ENCODE data around the gene PAK4.

PAK4 gene

DNA sequence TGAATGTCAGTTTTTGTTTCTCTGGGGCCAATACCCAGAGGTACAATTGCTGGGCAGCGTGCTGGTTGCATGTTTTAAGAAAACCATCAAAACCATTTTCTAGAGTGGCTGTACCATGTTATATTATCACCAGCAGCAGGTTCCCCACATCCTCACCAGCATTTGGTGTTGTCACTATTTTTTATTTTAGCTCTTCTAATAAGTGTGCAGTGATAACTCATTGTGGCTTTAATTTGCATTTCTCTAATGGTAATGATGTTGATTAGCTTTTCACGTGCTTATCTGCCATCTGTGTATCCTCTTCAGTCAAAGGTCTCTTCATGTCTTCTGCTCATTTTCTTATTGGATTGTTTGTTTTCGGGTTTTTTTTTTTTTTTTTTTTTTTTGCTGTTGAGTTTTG is 21.9 kb downstream of the PAK4 start:
- no peak for DNase-seq

DNA sequence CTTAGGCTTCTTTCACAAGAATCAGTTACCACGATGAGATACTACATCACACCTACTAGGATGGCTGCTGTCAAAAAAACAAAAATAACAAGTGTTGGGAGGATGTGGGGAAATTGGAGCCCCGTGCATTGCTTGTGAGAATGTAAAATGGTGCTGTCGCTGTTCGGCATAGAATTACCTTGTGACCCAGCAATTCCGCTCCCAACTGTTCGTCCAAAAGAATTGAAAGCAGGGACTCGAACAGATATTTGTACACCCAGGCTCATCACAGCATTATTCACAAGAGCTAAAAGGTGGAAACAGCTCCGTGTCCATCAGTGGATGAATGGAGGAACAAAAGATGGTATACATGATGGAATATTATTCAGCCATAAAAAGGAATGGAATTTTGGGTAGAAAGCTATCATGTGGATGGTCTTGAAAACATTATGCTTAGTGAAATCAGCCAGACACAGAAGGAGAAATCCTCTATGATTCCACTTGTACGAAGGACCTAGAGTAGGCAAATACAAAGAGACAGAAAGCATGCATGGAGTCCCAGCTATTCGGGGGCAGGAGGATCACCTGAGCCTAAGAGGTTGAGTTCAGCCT is 23.4 kb downstream of the PAK4 start:
- no peak for DNase-seq

DNA sequence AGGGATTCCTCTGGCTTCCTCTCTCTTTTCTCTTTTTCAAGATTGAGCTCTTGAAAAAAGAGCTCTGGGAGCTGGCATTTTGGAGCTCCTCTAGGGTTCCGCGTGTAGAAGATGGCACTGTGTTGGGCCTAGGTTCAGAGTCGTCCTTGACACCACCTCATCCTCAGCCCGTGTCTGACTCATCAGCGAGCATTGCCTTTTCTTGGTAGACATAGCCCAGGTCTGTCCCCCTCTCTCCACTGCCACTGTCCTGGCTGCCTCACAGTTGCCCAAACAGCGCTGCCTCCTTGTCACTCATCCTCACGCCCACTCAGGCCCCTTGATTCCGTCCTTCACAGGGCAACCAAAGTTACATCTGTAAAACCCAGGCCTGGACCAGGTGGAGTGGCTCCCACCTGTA is 24.6 kb downstream of the PAK4 start:
- no peak for DNase-seq

DNA sequence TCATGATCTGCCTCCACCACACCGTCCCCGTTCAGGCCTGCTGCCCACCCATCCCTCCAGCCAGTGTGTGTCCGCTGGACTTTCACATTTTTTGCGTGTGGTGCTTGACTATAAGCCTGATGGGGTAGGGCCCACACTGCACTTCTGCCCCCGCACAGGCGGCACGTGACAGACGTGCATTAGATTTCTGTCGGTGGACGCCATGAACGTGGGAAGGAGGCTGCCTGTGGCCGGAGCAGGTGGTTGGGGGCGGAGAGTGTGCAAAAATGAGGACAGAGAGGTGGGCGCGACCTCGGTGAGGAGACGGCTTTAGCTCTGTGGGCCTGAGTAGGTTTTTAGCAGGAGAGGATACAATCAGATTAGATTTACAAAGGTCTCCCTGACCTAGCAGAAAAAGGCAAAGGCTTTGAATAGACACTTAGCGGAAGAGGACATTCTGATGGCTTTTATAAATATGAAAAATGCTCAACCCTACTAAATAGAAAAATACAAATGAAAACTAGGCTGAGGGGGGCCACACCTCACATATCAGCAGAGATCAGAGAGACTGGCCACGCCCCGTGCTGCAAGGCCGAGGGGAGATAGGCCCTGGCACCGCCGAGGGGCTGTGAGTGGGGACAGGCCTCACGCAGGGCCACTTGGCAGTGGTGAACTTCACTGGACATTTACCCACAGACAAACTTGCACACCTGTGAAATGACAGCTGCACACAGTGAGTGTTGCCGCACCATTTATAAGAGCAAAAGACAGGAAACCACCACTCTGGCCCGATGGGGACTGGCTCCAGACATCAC is 25.4 kb downstream of the PAK4 start:
- no peak for DNase-seq

DNA sequence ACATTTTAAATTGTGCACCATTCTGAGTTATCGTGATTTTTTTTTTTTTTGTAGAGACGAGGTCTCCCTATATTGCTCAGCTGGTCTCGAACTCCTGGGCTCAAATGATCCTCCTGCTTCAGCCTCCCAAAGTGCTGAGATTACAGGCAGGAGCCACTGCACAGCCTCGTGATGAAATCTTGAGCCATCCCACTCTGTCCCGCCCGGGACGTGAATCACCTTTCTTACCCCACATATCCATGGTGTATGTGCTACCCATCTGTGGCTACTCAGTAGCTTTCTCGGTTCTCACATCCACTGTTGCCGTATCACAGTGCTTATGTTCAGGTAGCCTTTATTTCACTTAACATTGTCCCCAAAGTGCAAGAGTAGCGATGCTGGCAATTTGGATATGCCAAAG is 26.5 kb downstream of the PAK4 start:
- no peak for DNase-seq

DNA sequence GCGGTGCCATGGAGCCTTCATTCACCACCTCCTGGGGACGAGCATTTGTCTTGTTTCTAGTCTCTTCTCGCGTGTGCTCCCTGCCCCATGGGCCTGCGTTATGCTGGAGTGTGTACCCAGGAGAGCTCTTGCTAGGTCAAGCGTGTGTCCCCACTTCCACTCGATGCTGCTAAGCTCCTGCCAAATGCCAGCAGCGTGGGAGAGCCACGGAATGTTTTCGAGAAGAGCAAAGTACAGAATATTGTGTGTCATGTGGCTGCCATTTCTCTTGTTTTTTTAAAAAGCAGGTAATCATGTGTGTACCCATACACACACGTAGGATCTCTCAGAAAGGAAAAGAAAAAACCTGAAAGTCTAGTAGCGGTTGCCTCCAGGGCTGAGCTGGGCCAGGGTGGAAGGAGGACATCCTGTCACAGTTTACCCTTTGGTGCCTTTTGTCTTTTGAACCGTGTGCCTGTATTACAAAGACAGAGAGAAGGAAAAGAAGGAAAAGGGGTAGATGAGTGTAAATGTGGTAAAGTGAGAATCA is 28.6 kb downstream of the PAK4 start:
- DNase-seq, result no peak

DNA sequence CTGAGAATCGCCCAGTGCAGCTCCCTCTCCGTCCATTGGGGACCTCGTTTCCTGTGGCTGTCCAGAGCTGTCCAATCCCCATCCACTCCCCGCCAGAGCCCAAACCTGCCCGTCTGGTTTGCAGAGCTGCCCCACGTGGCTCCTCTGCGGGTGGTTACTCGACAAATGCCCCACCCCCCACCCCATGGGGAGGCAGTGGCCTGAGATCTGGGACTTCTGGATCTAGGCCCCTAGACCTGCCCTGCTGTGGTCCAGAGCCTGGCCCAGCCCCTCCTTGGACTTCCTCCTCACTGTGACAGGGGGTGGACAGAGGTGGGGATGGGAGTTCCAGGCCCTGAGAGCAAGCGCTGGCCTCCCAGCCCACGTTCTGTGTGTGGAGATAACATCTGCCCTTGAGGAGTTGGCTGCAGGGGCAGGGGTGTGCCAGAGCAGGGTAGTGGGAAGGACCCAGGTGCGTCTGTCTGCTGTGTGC is 29.1 kb downstream of the PAK4 start:
- DNase-seq, result no peak

DNA sequence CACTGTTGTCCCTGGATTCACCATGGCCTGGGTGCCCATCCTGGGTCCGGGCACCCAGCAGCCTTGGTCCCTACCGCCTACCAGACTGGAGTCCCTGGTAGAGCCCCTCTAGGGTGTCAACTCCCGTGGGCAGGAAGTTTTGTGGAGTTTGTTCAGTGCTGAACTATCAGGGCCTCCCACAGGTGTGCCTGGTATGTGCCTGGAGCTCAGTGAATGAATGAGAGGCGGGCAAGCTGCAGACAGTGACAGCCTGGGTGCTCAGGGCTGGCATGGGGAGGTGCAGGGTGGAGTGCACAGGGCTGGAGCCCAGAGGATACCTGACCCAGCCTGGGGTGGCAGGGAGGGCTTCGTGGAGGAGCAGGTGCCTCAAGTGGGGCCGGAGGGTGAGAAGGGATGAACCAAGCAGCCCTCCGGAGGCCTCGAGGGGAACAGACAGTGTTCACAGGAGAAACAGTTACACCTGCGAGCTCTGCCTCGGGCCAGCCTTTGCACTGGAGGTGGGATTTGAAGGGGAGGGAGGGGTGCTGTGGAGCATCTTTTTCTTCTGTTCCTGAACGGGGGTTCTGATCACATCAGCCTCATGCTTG is 29.6 kb downstream of the PAK4 start:
- no peak for DNase-seq

DNA sequence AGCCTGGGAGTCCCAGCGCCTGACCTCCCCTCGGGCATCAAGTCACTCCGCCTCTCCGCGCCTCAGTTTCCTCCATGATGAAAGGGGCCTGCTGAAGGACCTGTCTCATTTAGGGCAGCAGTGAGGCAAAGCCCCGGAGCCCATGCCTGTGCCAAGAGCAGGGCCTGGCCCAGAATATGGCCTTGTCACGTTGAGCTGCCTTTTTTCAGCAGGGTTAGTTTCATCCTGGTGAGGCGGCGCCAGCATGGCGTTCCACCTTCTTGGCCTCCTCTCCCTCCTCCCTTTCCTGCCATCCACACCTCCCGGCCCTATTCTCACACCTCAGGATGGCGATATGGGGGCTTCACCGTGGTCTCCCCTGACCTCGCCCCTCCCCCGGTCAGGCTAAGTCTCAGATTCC is 30.2 kb downstream of the PAK4 start:
- DNase-seq, result no peak

DNA sequence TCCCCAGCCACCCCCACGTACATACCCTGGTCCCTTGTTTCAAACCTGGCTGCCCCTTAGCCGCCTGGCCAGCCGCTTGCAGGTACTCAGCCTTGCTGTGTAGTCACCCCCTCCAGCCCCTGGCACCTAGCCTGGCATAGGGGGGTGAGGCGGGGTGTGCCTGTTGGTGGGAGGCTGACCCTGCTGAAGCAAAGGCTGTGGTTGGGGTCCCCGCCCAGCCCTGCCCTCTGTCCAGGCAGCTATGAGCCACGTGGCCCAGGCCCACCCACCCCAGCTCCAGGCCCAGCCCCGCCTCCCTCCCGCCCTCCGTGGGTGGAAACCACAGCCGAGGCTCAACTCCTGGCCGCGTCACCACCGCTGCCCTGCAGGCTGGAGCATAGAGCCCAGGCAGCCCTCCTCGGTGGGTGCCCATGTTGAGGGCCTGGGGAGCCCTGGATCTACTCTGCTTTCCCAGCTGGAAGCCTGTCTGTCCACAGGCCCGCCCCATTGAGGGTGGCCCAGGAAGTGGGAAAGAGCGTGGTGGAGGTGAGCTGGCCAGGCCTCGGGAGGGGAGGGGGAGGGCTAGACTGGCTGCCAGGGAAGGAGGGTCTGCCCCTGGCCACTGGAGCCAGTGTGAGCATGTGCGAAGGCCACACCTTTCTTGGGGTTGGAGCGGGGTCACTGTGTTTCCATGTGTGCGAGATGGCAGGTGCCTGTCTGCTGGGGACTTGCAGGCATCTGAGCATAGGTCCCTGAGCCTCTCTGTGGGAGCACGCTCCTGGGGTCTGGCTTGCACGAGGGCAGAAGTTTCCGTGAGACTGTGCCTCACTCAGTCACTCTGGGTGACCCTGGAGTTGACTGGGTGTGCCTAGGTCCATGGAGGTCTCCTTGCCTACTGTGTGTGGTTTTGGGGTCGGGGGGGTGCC is 31.0 kb downstream of the PAK4 start:
- DNase-seq, result no peak

DNA sequence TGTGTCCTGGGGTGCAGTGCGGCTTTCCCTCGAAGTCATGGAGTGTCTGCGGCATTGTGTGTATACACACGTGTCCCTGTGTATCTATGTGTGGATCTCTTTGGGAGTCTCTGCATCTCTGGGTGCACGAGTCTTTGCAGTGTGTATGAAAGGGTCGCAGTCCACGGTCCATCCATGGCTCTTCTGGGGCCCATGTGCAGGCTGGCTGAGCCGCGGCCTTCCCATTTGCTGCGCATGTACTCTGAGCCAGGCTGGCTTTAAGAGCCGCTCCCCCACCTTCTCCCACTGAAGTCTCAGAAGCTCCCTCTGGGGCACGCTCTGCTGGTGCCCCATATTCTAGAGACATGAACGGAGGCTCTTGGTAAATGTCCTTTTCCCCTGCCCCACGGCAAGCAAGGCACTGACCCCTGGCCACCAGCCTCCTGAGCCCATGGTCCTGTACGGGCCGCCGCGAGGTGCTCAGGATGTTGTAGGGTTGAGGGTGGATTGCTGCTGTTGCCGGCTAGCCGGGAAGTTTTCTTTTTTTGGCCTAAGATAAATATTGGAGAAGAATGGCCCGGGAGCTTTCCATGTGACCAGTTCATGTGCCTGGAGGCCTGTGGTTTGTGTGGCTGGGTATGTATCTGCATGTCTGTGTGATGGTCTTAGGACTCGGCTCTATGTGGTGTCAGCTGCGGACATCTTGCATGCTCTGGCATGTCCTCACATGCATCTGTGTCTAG is 31.9 kb downstream of the PAK4 start:
- no peak for DNase-seq

DNA sequence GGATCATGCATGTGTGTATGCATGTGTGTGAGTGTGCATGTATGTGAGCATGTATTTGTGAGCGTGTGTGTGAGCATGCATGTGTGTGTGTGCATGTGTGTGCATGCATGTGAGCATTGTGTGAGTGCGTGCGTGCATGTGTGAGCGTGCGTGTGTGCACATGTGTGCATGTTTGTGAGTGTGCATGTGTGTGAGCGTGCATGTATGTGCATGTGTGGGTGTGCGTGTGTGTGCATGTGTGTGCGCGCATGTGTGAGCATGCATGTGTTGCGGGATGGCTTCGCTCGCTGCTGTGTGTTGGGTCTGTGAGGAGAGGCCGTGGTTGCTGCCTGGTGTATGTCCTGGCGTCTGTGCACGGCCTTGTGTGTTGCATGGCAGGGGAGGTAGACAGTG is 32.4 kb downstream of the PAK4 start:
- no peak for DNase-seq

DNA sequence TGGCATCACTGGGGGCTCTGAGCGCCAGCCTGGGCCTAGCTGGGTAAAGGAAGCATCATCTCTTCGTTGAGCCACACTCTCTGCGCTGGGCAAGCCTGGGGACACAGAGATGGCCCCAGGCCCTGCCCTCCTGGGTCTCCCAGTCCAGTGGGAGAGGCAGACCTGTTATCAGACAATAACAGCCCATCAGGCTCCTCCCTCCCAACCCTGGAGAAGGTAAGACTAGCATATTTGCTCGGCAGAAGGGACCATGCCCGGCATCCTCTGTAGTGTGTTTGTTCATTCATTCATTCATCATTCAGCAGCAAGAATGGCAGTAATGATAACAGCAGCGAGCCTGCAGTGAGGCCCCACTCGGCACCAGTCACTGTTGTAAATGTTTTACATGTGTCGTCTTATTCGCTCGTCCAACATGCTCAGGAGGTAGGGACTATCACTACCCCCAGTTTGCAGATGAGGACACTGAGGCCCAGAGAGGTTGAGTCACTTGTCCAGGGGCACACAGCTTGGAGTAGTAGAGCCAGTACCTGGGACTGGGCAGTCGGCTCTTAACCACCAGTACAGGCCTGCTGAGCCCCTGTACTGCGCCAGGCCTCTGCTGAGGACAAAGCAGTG is 33.2 kb downstream of the PAK4 start:
- DNase-seq, result no peak

DNA sequence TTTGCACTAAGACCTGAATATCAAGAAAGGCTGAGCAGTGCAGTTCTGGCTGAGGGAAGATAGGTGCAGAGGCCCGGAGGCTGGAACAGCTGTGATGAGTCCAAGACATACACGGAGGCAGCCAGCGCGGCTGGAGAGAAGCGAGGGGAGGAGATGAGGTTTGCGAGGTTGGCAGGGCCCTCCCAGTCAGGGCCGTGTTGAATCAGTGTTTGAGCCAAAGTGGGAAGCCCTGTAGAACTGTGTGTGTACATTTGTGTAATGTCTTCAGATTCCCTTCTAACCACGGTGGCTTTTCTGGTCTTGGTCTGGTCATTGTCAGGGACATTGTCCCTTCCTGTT is 34.9 kb downstream of the PAK4 start:
- DNase-seq, result no peak

DNA sequence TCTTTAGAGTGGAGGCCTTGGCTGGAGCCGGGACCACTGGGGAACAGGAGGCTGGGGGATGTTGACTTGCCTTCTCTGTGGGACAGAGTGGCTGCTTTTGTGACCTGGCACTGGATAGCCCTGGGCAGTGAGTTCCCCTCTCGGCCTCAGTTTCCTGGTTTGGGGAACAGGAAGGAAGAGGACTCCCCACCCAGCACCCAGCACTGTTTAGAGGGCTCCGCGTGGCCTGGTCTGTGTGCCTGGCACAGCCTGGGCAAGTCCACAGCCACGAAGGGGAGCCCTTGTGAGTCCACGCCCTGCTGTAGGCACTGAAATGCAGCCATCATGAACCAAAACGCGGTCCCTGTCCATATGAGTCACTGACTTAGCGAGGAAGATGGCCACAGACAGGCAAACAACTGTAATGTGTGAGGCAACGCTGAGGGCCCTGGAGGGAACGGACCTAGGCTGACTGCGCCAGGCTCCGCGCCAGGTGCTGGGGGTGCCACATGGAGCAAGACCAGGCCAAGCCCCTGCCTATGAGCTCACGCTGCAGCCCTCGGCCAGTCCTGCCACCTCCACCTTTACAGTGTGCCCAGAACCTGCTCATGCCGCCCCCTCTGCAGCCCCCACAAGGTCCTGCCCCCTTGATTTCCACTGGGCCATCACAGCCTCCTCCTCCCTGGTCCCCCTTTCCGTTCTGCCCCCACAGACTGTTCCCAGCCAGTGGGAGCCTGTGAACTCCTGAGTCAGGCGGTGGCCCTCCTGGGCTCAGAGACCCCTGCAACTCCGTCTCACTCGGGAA is 35.5 kb downstream of the PAK4 start:
- DNase-seq, result no peak

DNA sequence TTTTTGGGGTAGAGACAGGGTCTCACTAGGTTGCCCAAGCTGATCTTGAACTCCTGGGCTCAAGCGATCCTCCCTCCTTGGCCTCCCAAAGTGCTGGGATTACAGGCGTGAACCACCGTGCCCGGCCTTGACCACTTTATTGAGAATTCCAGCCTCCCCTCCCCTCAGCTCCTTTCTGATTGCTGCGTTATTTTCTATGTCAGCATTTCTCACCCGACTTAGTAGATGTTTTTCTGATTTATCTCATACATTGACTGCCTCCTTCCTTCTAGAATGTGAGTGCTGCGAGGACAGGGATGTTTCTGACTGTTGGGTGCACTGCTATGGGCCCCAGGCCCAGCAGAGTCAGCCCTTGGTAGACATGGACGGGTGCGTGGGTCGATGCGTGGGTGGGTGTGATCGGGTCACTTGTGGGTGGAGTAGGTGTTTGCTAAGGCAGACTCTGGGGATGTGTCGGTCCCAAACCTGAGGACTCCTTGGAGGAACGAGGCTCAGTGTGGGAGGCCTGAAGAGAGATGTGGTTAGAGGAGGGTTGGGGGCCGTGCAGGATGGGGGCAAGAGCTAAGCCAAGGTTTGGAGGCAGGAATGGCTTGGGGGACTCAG is 37.0 kb downstream of the PAK4 start:
- no peak for DNase-seq

DNA sequence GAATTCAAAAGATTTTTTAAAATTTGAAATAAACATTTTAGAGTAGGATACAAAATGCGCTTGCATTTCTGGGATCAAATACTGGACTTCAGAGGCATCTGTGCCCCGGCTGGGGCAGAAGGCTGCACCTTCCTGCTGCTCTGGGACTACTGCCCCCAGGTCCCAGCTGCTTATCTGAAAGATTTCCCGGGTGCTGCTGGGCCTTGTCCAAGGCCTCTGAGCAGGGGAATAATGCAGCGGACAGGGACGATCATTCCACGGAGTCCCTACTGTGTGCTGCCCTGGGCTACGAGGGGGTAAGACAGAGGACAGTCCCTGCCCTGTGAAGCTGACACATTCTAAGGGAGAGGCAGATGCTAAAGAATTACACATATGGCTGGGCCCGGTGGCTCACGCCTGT is 38.0 kb downstream of the PAK4 start:
- DNase-seq, result no peak

DNA sequence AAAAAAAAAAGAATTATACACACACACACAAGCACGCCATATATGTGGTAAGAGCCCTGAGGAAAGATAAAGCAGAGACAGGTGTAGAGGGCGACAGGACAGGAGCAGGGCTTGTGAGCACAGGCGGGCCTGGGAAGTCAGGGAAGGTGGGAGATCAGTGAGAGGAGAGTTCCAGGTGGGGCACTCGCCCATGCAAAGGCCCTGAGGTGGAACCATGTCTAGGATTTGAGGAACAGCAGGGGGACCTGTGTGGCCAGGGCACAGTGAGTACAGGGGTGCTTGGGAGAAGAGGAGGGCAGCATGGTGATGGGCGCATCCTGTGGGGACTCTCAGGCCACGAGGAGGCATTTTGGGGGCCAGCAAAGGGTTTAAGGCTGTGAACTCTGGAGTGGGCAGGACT is 38.7 kb downstream of the PAK4 start:
- DNase-seq, result no peak

DNA sequence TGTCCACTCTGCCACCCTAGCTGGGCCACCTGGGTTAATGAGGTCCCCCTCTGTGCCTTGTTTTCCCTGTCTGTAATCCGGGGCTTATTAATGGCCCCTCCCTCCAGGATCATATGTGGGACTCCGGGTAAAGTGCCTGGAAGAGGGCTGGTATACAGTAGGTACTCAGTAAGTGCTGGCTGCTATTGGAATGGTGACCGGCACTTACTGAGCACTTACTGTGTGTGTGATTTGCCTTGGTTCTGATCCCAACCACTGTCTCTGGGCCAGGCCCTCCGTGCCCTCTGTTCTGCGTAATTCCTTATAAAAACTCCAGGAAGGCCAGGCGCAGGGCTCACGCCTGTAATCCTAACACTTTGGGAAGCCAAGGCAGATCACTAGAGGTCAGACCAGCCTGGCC is 40.3 kb downstream of the PAK4 start:
- DNase-seq, result no peak

DNA sequence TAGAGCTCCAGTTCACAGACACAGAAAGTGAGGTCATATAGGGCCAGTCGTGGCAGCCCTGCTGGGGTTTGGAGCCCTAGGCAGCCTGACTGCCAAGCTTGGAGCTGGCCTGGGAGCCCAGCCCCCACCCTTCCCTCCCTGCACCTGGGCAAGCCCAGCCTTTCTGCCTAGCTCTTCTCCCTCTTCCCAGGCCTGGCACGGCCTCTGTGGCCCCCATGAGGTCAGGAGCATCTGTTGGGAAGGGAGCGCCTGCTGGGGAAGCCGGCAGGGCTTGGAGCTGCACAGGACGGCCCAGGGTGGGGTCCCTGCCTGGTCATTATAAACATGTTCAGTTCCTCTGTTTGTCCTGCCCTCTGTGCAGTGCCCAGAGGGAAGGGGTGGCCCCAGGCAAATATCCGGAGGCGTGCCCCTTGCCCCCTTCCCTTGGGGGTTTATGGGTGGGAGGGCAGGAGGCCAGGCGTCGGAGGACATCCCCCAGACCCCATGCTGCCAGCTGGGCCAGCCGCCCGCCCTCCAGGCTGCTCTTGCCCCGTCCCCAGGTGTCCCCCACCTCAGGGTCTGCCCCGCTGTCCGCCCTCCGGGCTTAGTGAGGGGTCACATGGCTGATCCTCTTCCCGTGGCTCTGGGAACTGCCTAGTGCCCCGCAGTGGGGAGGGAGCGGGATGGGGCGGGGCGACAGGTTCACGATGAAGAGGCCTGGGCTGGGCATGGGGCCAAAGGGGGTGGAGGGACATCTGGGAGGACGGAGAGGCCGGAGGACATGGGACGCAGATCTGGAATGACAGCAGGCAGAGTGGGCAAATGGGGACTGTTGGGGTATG is 41.2 kb downstream of the PAK4 start:
- DNase-seq, result no peak

Data from CD4-positive, alpha-beta T cell treated with Interferon gamma for 1 hour (primary cell).